GM23338 (cell line): ENCODE results near the gene SLC9A9. TPM values are rescaled to one million over a fixed set of nuclear protein-coding genes. Genes with fewer than 3 reads are reported as not detected.
A peak's percentile ranks its signal among the peaks of the same experiment; 100 is the strongest.

Experiments used
- ATAC-seq: fragments of 200-7000 bp; cut with Tn5 transposase; 3 replicates; pipeline ENCODE4 v1.9.1; 2020
- DNase-seq: peaks from one replicate; pipeline ENCODE4 v3.0.0-alpha.2; 2015; ENCODE audit warnings: low spot score
- H2AFZ ChIP-seq: fragments of 200-600 bp; sonication (generic); 2 replicates; pipeline ENCODE4 v1.8.0; 2016; ENCODE audit warnings: antibody characterized with exemption, mild to moderate bottlenecking, moderate library complexity
- H3F3A ChIP-seq: fragments of 200-600 bp; sonication (generic); replicated peaks from 2 replicates; pipeline ENCODE4 v1.8.0; 2017; ENCODE audit warnings: antibody characterized with exemption, mixed run types, low read depth
- H3K27ac ChIP-seq: fragments of 200-600 bp; sonication (generic); 2 replicates; pipeline ENCODE4 v1.6.1; 2016; ENCODE audit warnings: low read depth
- H3K27me3 ChIP-seq: fragments of 200-600 bp; sonication (generic); 2 replicates; pipeline ENCODE4 v1.8.0; 2016; ENCODE audit warnings: mild to moderate bottlenecking, mixed run types, moderate library complexity; ENCODE audit not compliant: insufficient read depth
- H3K36me3 ChIP-seq: fragments of 200-600 bp; sonication (generic); 2 replicates; pipeline ENCODE4 v1.8.0; 2016; ENCODE audit warnings: mild to moderate bottlenecking; ENCODE audit not compliant: insufficient read depth
- H3K4me1 ChIP-seq: fragments of 200-600 bp; sonication (generic); 2 replicates; pipeline ENCODE4 v1.8.0; 2016; ENCODE audit warnings: mild to moderate bottlenecking, moderate library complexity; ENCODE audit not compliant: insufficient read depth
- H3K4me2 ChIP-seq: fragments of 200-600 bp; sonication (generic); 2 replicates; pipeline ENCODE4 v1.7.1; 2017; ENCODE audit warnings: mixed run types
- H3K4me3 ChIP-seq: fragments of 200-600 bp; sonication (generic); 2 replicates; pipeline ENCODE4 v1.6.1; 2016; ENCODE audit warnings: mixed run types
- H3K79me2 ChIP-seq: fragments of 200-600 bp; sonication (generic); replicated peaks from 2 replicates; pipeline ENCODE4 v1.8.0; 2017; ENCODE audit warnings: mild to moderate bottlenecking; ENCODE audit not compliant: insufficient read depth
- H3K9me2 ChIP-seq: fragments of 200-600 bp; sonication (generic); 2 replicates; pipeline ENCODE4 v1.8.0; 2017; ENCODE audit not compliant: insufficient read depth
- H4K20me1 ChIP-seq: fragments of 200-600 bp; sonication (generic); replicated peaks from 2 replicates; pipeline ENCODE4 v1.8.0; 2017; ENCODE audit warnings: mild to moderate bottlenecking; ENCODE audit not compliant: insufficient read depth
- H3K27ac Mint-ChIP-seq: 2 replicates; pipeline ENCODE4 v1.8.0; 2020; ENCODE audit warnings: inconsistent platforms, mild to moderate bottlenecking, moderate library complexity, mixed read lengths
- H3K27me3 Mint-ChIP-seq: 3 replicates; pipeline ENCODE4 v1.8.0; 2022; ENCODE audit warnings: low read depth, mild to moderate bottlenecking, moderate library complexity, mixed read lengths, inconsistent platforms; ENCODE audit not compliant: insufficient read depth, poor library complexity
- H3K36me3 Mint-ChIP-seq: 3 replicates; pipeline ENCODE4 v1.8.0; 2021; ENCODE audit warnings: low read depth, mild to moderate bottlenecking, inconsistent platforms, moderate library complexity, mixed read lengths
- H3K4me1 Mint-ChIP-seq: 3 replicates; pipeline ENCODE4 v1.8.0; 2020; ENCODE audit warnings: mild to moderate bottlenecking, inconsistent platforms, mixed read lengths
- H3K4me3 Mint-ChIP-seq: 3 replicates; pipeline ENCODE4 v1.8.0; 2021; ENCODE audit warnings: moderate library complexity, mild to moderate bottlenecking, inconsistent platforms, mixed read lengths
- H3K9me3 Mint-ChIP-seq: 3 replicates; pipeline ENCODE4 v1.8.0; 2020; ENCODE audit warnings: moderate library complexity, mild to moderate bottlenecking, inconsistent platforms, mixed read lengths
- EZH2 ChIP-seq: fragments of 200-600 bp; sonication (generic); IDR thresholded peaks from one replicate; pipeline ENCODE4 v1.8.0; 2017; ENCODE audit warnings: antibody characterized with exemption, mild to moderate bottlenecking, low read depth; ENCODE audit not compliant: unreplicated experiment
- EZH2phosphoT487 ChIP-seq: fragments of 200-600 bp; sonication (generic); IDR thresholded peaks from one replicate; pipeline ENCODE4 v1.8.1; 2018; ENCODE audit warnings: antibody characterized with exemption; ENCODE audit not compliant: unreplicated experiment
- JUNB ChIP-seq: IDR thresholded peaks from one replicate; pipeline ENCODE4 v1.6.1; 2016; ENCODE audit warnings: antibody characterized with exemption; ENCODE audit not compliant: unreplicated experiment
- STAT1 ChIP-seq: IDR thresholded peaks from one replicate; pipeline ENCODE4 v1.6.1; 2016; ENCODE audit warnings: antibody characterized with exemption; ENCODE audit not compliant: unreplicated experiment
- ZNF331 ChIP-seq: fragments of 250-450 bp; sonication (Bioruptor Pico); IDR thresholded peaks from 2 replicates; pipeline ENCODE4 v1.5.0; 2020; ENCODE audit warnings: low read depth, mild to moderate bottlenecking, moderate library complexity
- ZNF462 ChIP-seq: fragments of 250-450 bp; sonication (Bioruptor Pico); IDR thresholded peaks from 2 replicates; pipeline ENCODE4 v1.5.0; 2020; ENCODE audit warnings: mild to moderate bottlenecking, moderate library complexity
- polyA plus RNA-seq: library from polyadenylated mRNA; unstranded; fragments of >200 nt; fragmentation: Nextera tagmentation; extraction: Ambion mirVana; gene quantifications from 2 replicates; pipeline ENCODE4 v1.2.1, GENCODE V29; 2016
- total RNA-seq: library from RNA; depleted of rRNA; stranded (reverse); fragments of >200 nt; shearing (Covaris generic); gene quantifications from 2 replicates; pipeline ENCODE4 v1.2.3, GENCODE V29; 2014
- TF ChIP-seq, protein P1 (sequence below), 2 experiments: fragments of 200-600 bp in 1 of 2; sonication (generic) in 1 of 2; conservative IDR thresholded peaks; 2 replicates each; pipeline versions ENCODE4 v1.5.1 to v1.6.1; 2016 to 2017; ENCODE audit warnings: antibody characterized with exemption in 2 of 2, low read depth in 2 of 2, mild to moderate bottlenecking in 2 of 2, moderate library complexity in 1 of 2
- TF ChIP-seq, protein P2 (sequence below): IDR thresholded peaks from 2 replicates; pipeline ENCODE4 v1.6.1; 2016; ENCODE audit warnings: antibody characterized with exemption

SLC9A9 gene
- total and polyA plus RNA-seq, 2 experiments from 2014 or later: 1.3 to 1.6 TPM

DNA sequence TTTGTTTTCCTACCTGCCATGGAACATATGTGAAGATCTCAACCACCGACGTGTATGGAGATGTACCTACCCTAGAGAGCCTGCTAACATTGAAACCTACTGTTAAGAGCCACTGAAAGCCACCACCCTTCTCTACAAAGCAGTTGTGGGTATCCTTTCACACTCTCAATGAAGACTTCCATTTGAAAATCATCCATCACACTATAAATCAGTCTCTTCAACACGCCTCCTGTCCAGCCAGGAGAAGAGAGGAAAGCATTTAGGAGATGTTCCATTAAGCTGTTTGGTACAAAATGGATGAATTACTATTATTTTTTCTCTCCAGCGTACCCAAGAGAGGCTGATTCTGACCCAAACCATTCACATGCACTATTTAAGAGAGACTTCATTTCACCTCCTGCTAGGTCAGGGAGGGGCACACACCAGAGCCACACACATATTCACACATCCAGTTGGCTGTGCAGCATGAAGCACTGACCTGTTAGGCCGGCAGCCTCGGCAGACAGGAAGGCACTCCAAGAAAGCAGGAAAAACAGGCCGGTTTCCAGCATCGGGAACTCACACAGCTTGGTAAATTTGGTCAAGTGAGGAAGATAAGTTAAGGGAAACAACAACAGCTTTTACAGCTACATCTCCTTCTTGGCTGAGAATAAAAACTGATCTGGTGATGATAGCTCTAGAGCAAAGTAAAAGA lies 274.5 kb downstream of the SLC9A9 start:
- Histone ChIP-seq H3K4me3 (no peak overlapping the region), H3K79me2 (no peaks in the 10 kb centered on the region), H3K27ac (no peak overlapping the region), H3K9me2 (peaks cover 10% of the 10 kb centered on the region; the same call in 1 of the 2 replicates), H3K4me1 (no peaks in the 10 kb centered on the region), H3K27me3 (no peaks in the 10 kb centered on the region), H2AFZ (peak overlapping the region; percentile 56), H4K20me1 (no peaks in the 10 kb centered on the region), H3F3A (no peaks in the 10 kb centered on the region), H3K36me3 (no peaks in the 10 kb centered on the region), H3K4me2 (no peak overlapping the region)
- no peak for DNase-seq
- H3K4me3 Mint-ChIP-seq: no peak overlapping the region
- H3K4me1 Mint-ChIP-seq: no peaks in the 10 kb centered on the region
- no peaks in the 10 kb centered on the region for H3K9me3 Mint-ChIP-seq
- no peak for TF ChIP-seq EZH2
- no peak for TF ChIP-seq ZNF462 (CRISPR knock-in tag)
- TF ChIP-seq EZH2phosphoT487: no peak
- no peak for TF ChIP-seq JUNB
- TF ChIP-seq, protein P1, sequence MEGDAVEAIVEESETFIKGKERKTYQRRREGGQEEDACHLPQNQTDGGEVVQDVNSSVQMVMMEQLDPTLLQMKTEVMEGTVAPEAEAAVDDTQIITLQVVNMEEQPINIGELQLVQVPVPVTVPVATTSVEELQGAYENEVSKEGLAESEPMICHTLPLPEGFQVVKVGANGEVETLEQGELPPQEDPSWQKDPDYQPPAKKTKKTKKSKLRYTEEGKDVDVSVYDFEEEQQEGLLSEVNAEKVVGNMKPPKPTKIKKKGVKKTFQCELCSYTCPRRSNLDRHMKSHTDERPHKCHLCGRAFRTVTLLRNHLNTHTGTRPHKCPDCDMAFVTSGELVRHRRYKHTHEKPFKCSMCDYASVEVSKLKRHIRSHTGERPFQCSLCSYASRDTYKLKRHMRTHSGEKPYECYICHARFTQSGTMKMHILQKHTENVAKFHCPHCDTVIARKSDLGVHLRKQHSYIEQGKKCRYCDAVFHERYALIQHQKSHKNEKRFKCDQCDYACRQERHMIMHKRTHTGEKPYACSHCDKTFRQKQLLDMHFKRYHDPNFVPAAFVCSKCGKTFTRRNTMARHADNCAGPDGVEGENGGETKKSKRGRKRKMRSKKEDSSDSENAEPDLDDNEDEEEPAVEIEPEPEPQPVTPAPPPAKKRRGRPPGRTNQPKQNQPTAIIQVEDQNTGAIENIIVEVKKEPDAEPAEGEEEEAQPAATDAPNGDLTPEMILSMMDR (conservative IDR thresholded peaks at IDR 0.05; ENCODE audit: low read depth in 2 of 2): no peak
- no peak for TF ChIP-seq ZNF331
- TF ChIP-seq, protein P2, sequence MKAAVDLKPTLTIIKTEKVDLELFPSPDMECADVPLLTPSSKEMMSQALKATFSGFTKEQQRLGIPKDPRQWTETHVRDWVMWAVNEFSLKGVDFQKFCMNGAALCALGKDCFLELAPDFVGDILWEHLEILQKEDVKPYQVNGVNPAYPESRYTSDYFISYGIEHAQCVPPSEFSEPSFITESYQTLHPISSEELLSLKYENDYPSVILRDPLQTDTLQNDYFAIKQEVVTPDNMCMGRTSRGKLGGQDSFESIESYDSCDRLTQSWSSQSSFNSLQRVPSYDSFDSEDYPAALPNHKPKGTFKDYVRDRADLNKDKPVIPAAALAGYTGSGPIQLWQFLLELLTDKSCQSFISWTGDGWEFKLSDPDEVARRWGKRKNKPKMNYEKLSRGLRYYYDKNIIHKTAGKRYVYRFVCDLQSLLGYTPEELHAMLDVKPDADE: no peak
- TF ChIP-seq STAT1: no peak
- no peaks in the 10 kb centered on the region for H3K27me3 Mint-ChIP-seq
- no peak for ATAC-seq
- H3K36me3 Mint-ChIP-seq: no peaks in the 10 kb centered on the region
- H3K27ac Mint-ChIP-seq: no peak overlapping the region
